Measurements from ENCODE around the gene MED14.

Gene MED14

GRCh38 chrX:40615976-40616375 lies 119.4 kb downstream of the MED14 start:
- no peak overlapping the region for H3K4me3 ChIP-seq (ENCODE audit: low read depth, low read length)

DNA sequence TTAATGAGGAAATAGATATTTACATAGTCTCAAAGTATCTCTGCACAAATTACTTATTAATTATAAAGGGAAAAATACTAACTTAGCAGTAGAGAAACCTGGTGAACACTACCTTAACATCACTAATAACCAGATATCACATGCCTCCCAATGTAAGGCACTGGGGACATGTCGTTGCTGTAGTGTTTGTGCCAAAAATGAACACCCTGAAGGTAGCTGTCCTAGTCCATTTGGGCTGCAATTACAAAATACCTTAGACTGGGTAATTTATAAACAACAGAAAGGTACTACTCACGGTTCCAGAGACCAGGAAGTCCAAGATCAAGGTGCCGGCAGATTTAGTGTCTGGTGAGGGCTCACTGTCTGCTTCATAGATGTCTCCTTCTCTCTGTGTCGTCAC lies 122.8 kb downstream of the MED14 start:
- H3K4me3 ChIP-seq (ENCODE audit: low read depth, low read length), result no peak overlapping the region

GRCh38 chrX:40607381-40607780 lies 128.0 kb downstream of the MED14 start:
- no peak overlapping the region for H3K4me3 ChIP-seq (ENCODE audit: low read depth, low read length)

DNA sequence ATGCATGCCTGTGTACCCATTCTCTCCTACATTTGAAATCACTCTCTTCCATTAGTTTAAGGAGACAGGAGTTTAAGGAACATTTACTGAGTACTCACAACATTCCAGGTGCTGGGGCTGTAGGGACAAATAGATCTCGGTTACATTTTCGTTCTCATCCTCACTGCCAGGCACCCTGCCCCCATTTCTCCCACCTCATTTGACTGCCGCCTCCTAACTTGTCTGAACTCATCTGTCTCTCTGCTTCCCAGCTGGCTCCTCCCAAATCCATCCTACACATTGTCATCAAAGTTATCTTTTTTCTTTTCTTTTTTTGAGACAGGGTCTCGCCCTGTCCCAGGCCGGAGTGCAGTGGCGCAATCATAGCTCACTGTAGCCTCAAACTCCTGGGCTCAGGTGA lies 131.9 kb downstream of the MED14 start:
- no peak overlapping the region for H3K4me3 ChIP-seq (ENCODE audit: low read depth, low read length)

Data from iPS-11a (cell line).